Measurements from ENCODE around the gene FNIP2.

Gene FNIP2

GRCh38 chr4:158877069-158877468 is 108.2 kb downstream of the FNIP2 start:
- TF ChIP-seq MAX (IDR thresholded peaks at IDR 0.05) (no peak), NFIC (IDR thresholded peaks at IDR 0.05) (no peak), EGR1 (IDR thresholded peaks at IDR 0.05) (no peak), CEBPB (IDR thresholded peaks at IDR 0.05) (no peak), CREB1 (IDR thresholded peaks at IDR 0.05; ENCODE audit: low read depth) (no peak), USF1 (IDR thresholded peaks at IDR 0.05) (no peak), REST (IDR thresholded peaks at IDR 0.05; ENCODE audit: low read depth) (no peak), TAF1 (IDR thresholded peaks at IDR 0.05; ENCODE audit: low read depth) (no peak), TEAD4 (IDR thresholded peaks at IDR 0.05) (no peak), TCF12 (IDR thresholded peaks at IDR 0.05; ENCODE audit: low read depth) (no peak), FOXM1 (IDR thresholded peaks at IDR 0.05; ENCODE audit: borderline replicate concordance, low read depth) (no peak), YY1 (IDR thresholded peaks at IDR 0.05; ENCODE audit: low read depth) (no peak), EP300 (IDR thresholded peaks at IDR 0.05; ENCODE audit: borderline replicate concordance) (no peak)

GRCh38 chr4:158884280-158884679 is 115.5 kb downstream of the FNIP2 start:
- no peak for TF ChIP-seq USF1 (IDR thresholded peaks at IDR 0.05)
- no peak for TF ChIP-seq FOXM1 (IDR thresholded peaks at IDR 0.05; ENCODE audit: borderline replicate concordance, low read depth)
- no peak for TF ChIP-seq NFIC (IDR thresholded peaks at IDR 0.05)
- no peak for TF ChIP-seq REST (IDR thresholded peaks at IDR 0.05; ENCODE audit: low read depth)
- no peak for TF ChIP-seq EP300 (IDR thresholded peaks at IDR 0.05; ENCODE audit: borderline replicate concordance)
- no peak for TF ChIP-seq CEBPB (IDR thresholded peaks at IDR 0.05)
- TF ChIP-seq TEAD4 (IDR thresholded peaks at IDR 0.05): no peak
- TF ChIP-seq MAX (IDR thresholded peaks at IDR 0.05): no peak
- TF ChIP-seq EGR1 (IDR thresholded peaks at IDR 0.05): no peak
- no peak for TF ChIP-seq YY1 (IDR thresholded peaks at IDR 0.05; ENCODE audit: low read depth)
- TF ChIP-seq ZBTB7A (IDR thresholded peaks at IDR 0.05; ENCODE audit: low read depth): no peak
- TF ChIP-seq RAD21 (IDR thresholded peaks at IDR 0.05; ENCODE audit: low read depth): no peak

DNA sequence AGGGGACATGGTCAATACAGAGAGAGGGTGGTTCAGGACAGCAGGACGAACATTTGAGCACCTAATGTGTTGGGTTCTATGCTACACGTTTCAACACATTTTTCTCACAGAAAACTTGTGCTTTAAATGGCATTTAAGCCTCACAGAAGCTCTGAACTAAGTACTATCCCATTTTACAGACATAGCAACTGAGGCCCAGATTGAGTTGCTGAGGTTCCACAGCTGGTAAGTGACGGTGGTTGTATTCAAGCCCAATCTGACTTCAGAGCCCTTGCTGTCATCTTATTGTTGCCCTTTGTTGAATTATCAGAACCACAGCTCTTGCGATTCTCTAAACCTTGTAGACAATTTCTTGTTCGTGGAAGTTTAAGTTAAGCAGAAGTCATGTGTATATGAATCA is 116.7 kb downstream of the FNIP2 start:
- no peak for TF ChIP-seq TAF1 (IDR thresholded peaks at IDR 0.05; ENCODE audit: low read depth)
- no peak for TF ChIP-seq ZBTB7A (IDR thresholded peaks at IDR 0.05; ENCODE audit: low read depth)
- TF ChIP-seq RAD21 (IDR thresholded peaks at IDR 0.05; ENCODE audit: low read depth): no peak
- TF ChIP-seq CEBPB (IDR thresholded peaks at IDR 0.05): no peak
- no peak for TF ChIP-seq NFIC (IDR thresholded peaks at IDR 0.05)

- no peak for TF ChIP-seq YY1 (IDR thresholded peaks at IDR 0.05; ENCODE audit: low read depth)
- no peak for TF ChIP-seq USF1 (IDR thresholded peaks at IDR 0.05)
- no peak for TF ChIP-seq MAX (IDR thresholded peaks at IDR 0.05)
- TF ChIP-seq CEBPB (IDR thresholded peaks at IDR 0.05): no peak
- no peak for TF ChIP-seq EGR1 (IDR thresholded peaks at IDR 0.05)
- TF ChIP-seq NFIC (IDR thresholded peaks at IDR 0.05): no peak
- no peak for TF ChIP-seq ZBTB7A (IDR thresholded peaks at IDR 0.05; ENCODE audit: low read depth)
- no peak for TF ChIP-seq CREB1 (IDR thresholded peaks at IDR 0.05; ENCODE audit: low read depth)
- TF ChIP-seq TAF1 (IDR thresholded peaks at IDR 0.05; ENCODE audit: low read depth): no peak
These were observed 121.5 kb downstream of the FNIP2 start for GRCh38 chr4:158890294-158890693.

DNA sequence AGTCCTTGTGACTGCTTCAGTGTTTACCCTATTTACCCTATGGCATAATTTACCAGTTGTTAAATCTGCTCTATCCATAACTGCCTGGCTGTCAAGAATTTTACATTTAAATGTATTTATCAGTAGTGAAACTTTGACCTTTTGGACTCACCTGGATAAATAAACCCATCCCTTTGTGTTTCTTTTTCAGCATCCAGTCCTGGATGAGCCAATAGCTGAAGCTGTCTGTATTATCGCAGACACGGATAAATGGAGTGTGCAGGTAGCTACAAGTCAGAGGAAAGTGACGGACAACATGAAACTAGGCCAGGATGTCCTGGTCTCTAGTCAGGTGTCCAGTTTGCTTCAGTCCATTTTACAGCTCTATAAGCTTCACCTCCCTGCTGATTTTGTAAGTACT is 122.4 kb downstream of the FNIP2 start:
- no peak for TF ChIP-seq TAF1 (IDR thresholded peaks at IDR 0.05; ENCODE audit: low read depth)
- TF ChIP-seq FOXM1 (IDR thresholded peaks at IDR 0.05; ENCODE audit: borderline replicate concordance, low read depth): no peak

- no peak for TF ChIP-seq REST (IDR thresholded peaks at IDR 0.05; ENCODE audit: low read depth)
- TF ChIP-seq ZBTB7A (IDR thresholded peaks at IDR 0.05; ENCODE audit: low read depth): no peak
- no peak for TF ChIP-seq TCF12 (IDR thresholded peaks at IDR 0.05; ENCODE audit: low read depth)
- no peak for TF ChIP-seq FOXM1 (IDR thresholded peaks at IDR 0.05; ENCODE audit: borderline replicate concordance, low read depth)
- no peak for TF ChIP-seq YY1 (IDR thresholded peaks at IDR 0.05; ENCODE audit: low read depth)
- no peak for TF ChIP-seq EGR1 (IDR thresholded peaks at IDR 0.05)
- TF ChIP-seq NFIC (IDR thresholded peaks at IDR 0.05): no peak
- no peak for TF ChIP-seq TEAD4 (IDR thresholded peaks at IDR 0.05)
- no peak for TF ChIP-seq CEBPB (IDR thresholded peaks at IDR 0.05)
These were observed 126.0 kb downstream of the FNIP2 start for GRCh38 chr4:158894826-158895225.
